Stomach smooth muscle (tissue), 2 donors: Measurements from ENCODE around the gene CYP3A5.
"Not testable (repeated sequence)": the region's sequence is repeated elsewhere in the genome, so short reads cannot be mapped to it uniquely, and the experiment has no call there.

Source experiments
- H3K27ac ChIP-seq: one replicate; pipeline ENCODE4 v1.7.0; 2013; ENCODE audit warnings: mild to moderate bottlenecking, low read length, inconsistent platforms
- H3K27me3 ChIP-seq, 2 donors: one replicate each; pipeline ENCODE4 v1.7.0; 2013; ENCODE audit warnings: low read length in 2 of 2; ENCODE audit not compliant: insufficient read depth in 2 of 2, control insufficient read depth in 1 of 2
- H3K36me3 ChIP-seq, 2 donors: one replicate each; pipeline ENCODE4 v1.7.0; 2013; ENCODE audit warnings: low read length in 2 of 2; ENCODE audit not compliant: control insufficient read depth in 2 of 2, insufficient read depth in 2 of 2
- H3K4me1 ChIP-seq: one replicate; pipeline ENCODE4 v1.7.0; 2013; ENCODE audit warnings: low read length; ENCODE audit not compliant: control insufficient read depth, insufficient read depth
- H3K4me3 ChIP-seq, 2 donors: one replicate each; pipeline ENCODE4 v1.7.0; 2013; ENCODE audit warnings: low read length in 2 of 2
- H3K9ac ChIP-seq, 2 donors: one replicate each; pipeline ENCODE4 v1.7.0; 2013; ENCODE audit warnings: low read length in 2 of 2, mild to moderate bottlenecking in 1 of 2
- H3K9me3 ChIP-seq, 2 donors: one replicate each; pipeline ENCODE4 v1.7.0; 2013; ENCODE audit warnings: low read length in 2 of 2; ENCODE audit not compliant: control insufficient read depth in 2 of 2
- donor health status: healthy.
- donor health status: Pancreatic carcinoma.

CYP3A5 gene

GRCh38 chr7:99665312-99666012, 14.3 kb downstream of the CYP3A5 start:
- Histone ChIP-seq H3K9me3 (no peaks in the 10 kb centered on the region), H3K4me3 (no peak overlapping the region), H3K27me3 (no peaks in the 10 kb centered on the region), H3K36me3 (peaks cover 0 to 7% of the 10 kb centered on the region in 2 donors), H3K4me1 (no peaks in the 10 kb centered on the region), H3K9ac (no peak overlapping the region), H3K27ac (no peak overlapping the region)

- H3K4me3 ChIP-seq, H3K27me3 ChIP-seq, H3K36me3 ChIP-seq, H3K9me3 ChIP-seq, H3K9ac ChIP-seq, H3K27ac ChIP-seq, H3K4me1 ChIP-seq: not testable (repeated sequence)
Observed at GRCh38 chr7:99657879-99658278, 21.9 kb downstream of the CYP3A5 start.

GRCh38 chr7:99654626-99655025, 25.2 kb downstream of the CYP3A5 start:
- not testable (repeated sequence) for H3K4me3 ChIP-seq, H3K9me3 ChIP-seq, H3K36me3 ChIP-seq, H3K27me3 ChIP-seq, H3K4me1 ChIP-seq, H3K27ac ChIP-seq, H3K9ac ChIP-seq

- H3K9me3 ChIP-seq: no peaks in the 10 kb centered on the region
- no peak overlapping the region for H3K4me3 ChIP-seq
- no peaks in the 10 kb centered on the region for H3K4me1 ChIP-seq
- no peaks in the 10 kb centered on the region for H3K36me3 ChIP-seq
- no peak overlapping the region for H3K9ac ChIP-seq
- H3K27ac ChIP-seq: no peak overlapping the region
- H3K27me3 ChIP-seq: no peaks in the 10 kb centered on the region
Observed at GRCh38 chr7:99653754-99654153, 26.0 kb downstream of the CYP3A5 start.

- not testable (repeated sequence) for H3K4me1 ChIP-seq, H3K36me3 ChIP-seq, H3K9ac ChIP-seq, H3K27ac ChIP-seq, H3K27me3 ChIP-seq, H3K4me3 ChIP-seq, H3K9me3 ChIP-seq
Observed at GRCh38 chr7:99653269-99653668, 26.5 kb downstream of the CYP3A5 start.

GRCh38 chr7:99652671-99653070, 27.1 kb downstream of the CYP3A5 start:
- no peak overlapping the region for H3K27ac ChIP-seq
- H3K4me3 ChIP-seq: no peak overlapping the region
- H3K36me3 ChIP-seq: no peaks in the 10 kb centered on the region
- no peaks in the 10 kb centered on the region for H3K9me3 ChIP-seq
- H3K9ac ChIP-seq: no peak overlapping the region
- no peaks in the 10 kb centered on the region for H3K27me3 ChIP-seq
- H3K4me1 ChIP-seq: no peaks in the 10 kb centered on the region

- Histone ChIP-seq H3K27ac (no peak overlapping the region), H3K27me3 (no peaks in the 10 kb centered on the region), H3K9me3 (no peaks in the 10 kb centered on the region), H3K4me1 (no peaks in the 10 kb centered on the region), H3K4me3 (no peak overlapping the region), H3K36me3 (no peaks in the 10 kb centered on the region), H3K9ac (no peak overlapping the region)
Observed at GRCh38 chr7:99651290-99651689, 28.5 kb downstream of the CYP3A5 start.

GRCh38 chr7:99648843-99649242, 31.0 kb downstream of the CYP3A5 start:
- no peak overlapping the region for H3K4me3 ChIP-seq
- H3K9ac ChIP-seq: no peak overlapping the region
- H3K36me3 ChIP-seq: peaks cover 4 to 8% of the 10 kb centered on the region in 2 donors
- no peaks in the 10 kb centered on the region for H3K4me1 ChIP-seq
- H3K9me3 ChIP-seq: no peaks in the 10 kb centered on the region
- no peak overlapping the region for H3K27ac ChIP-seq
- H3K27me3 ChIP-seq: no peaks in the 10 kb centered on the region

- H3K9ac ChIP-seq: no peak overlapping the region
- no peak overlapping the region for H3K4me3 ChIP-seq
- H3K27ac ChIP-seq: no peak overlapping the region
- H3K36me3 ChIP-seq: peaks cover 11 to 14% of the 10 kb centered on the region in 2 donors
- H3K4me1 ChIP-seq: no peaks in the 10 kb centered on the region
- H3K27me3 ChIP-seq: no peaks in the 10 kb centered on the region
- H3K9me3 ChIP-seq: no peaks in the 10 kb centered on the region
Observed at GRCh38 chr7:99645590-99645989, 34.2 kb downstream of the CYP3A5 start.

- no peak overlapping the region for H3K9ac ChIP-seq
- no peak overlapping the region for H3K4me3 ChIP-seq
- no peaks in the 10 kb centered on the region for H3K4me1 ChIP-seq
- H3K27ac ChIP-seq: no peak overlapping the region
- peaks cover 11 to 14% of the 10 kb centered on the region in 2 donors for H3K36me3 ChIP-seq
- no peaks in the 10 kb centered on the region for H3K9me3 ChIP-seq
- no peaks in the 10 kb centered on the region for H3K27me3 ChIP-seq
Observed at GRCh38 chr7:99644431-99644830, 35.4 kb downstream of the CYP3A5 start.

GRCh38 chr7:99643464-99643863, 36.3 kb downstream of the CYP3A5 start:
- Histone ChIP-seq H3K27ac (no peak overlapping the region), H3K9me3 (no peaks in the 10 kb centered on the region), H3K4me3 (no peak overlapping the region), H3K9ac (no peak overlapping the region), H3K36me3 (peaks cover 11 to 14% of the 10 kb centered on the region in 2 donors), H3K27me3 (no peaks in the 10 kb centered on the region), H3K4me1 (no peaks in the 10 kb centered on the region)
